Type B pancreatic cell (in vitro differentiated cells): ENCODE measurements around the gene NEO1. TPM values are rescaled to one million over a fixed set of nuclear protein-coding genes. Genes with fewer than 3 reads are reported as not detected.

ENCODE experiments used
- DNase-seq: peaks from one replicate; pipeline ENCODE4 v3.0.0; 2021; ENCODE audit warnings: mixed read lengths; ENCODE audit not compliant: unreplicated experiment; ENCODE audit errors: extremely low spot score
- H3K27ac Mint-ChIP-seq: 2 replicates; pipeline ENCODE4 v1.8.0; 2021; ENCODE audit warnings: mild to moderate bottlenecking, mixed read lengths
- H3K27me3 Mint-ChIP-seq: 2 replicates; pipeline ENCODE4 v1.8.0; 2021; ENCODE audit warnings: mixed read lengths
- H3K36me3 Mint-ChIP-seq: 2 replicates; pipeline ENCODE4 v1.8.0; 2021; ENCODE audit warnings: mixed read lengths
- H3K4me1 Mint-ChIP-seq: one replicate; pipeline ENCODE4 v1.8.0; 2021; ENCODE audit warnings: mixed read lengths; ENCODE audit not compliant: unreplicated experiment
- H3K4me3 Mint-ChIP-seq: 2 replicates; pipeline ENCODE4 v1.8.0; 2021; ENCODE audit warnings: mild to moderate bottlenecking, mixed read lengths
- H3K9me3 Mint-ChIP-seq: 2 replicates; pipeline ENCODE4 v1.8.0; 2021; ENCODE audit warnings: mixed read lengths
- total RNA-seq: library from RNA; stranded (reverse); gene quantifications from 2 replicates; pipeline ENCODE4 v1.2.1, GENCODE V29; 2021; ENCODE audit warnings: low replicate concordance
- TF ChIP-seq, protein P1 (sequence below): fragments of 200-600 bp; sonication (generic); conservative IDR thresholded peaks from 2 replicates; pipeline ENCODE4 v1.5.0; 2021; ENCODE audit warnings: antibody characterized with exemption, mild to moderate bottlenecking

Gene NEO1
- total RNA-seq, 1 donor from 2014 or later: 94.7 TPM

- H3K4me1 Mint-ChIP-seq: no peaks in the 10 kb centered on the region
- no peak for DNase-seq
- H3K9me3 Mint-ChIP-seq: no peaks in the 10 kb centered on the region
- no peak overlapping the region for H3K4me3 Mint-ChIP-seq
- no peak overlapping the region for H3K27ac Mint-ChIP-seq
- TF ChIP-seq, protein P1, sequence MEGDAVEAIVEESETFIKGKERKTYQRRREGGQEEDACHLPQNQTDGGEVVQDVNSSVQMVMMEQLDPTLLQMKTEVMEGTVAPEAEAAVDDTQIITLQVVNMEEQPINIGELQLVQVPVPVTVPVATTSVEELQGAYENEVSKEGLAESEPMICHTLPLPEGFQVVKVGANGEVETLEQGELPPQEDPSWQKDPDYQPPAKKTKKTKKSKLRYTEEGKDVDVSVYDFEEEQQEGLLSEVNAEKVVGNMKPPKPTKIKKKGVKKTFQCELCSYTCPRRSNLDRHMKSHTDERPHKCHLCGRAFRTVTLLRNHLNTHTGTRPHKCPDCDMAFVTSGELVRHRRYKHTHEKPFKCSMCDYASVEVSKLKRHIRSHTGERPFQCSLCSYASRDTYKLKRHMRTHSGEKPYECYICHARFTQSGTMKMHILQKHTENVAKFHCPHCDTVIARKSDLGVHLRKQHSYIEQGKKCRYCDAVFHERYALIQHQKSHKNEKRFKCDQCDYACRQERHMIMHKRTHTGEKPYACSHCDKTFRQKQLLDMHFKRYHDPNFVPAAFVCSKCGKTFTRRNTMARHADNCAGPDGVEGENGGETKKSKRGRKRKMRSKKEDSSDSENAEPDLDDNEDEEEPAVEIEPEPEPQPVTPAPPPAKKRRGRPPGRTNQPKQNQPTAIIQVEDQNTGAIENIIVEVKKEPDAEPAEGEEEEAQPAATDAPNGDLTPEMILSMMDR: no peak
- no peaks in the 10 kb centered on the region for H3K27me3 Mint-ChIP-seq
- no peaks in the 10 kb centered on the region for H3K36me3 Mint-ChIP-seq
These were observed 277.4 kb downstream of the NEO1 start for GRCh38 chr15:73329501-73330200.

GRCh38 chr15:73330206-73331051 lies 278.2 kb downstream of the NEO1 start:
- no peak overlapping the region for H3K4me3 Mint-ChIP-seq
- no peaks in the 10 kb centered on the region for H3K9me3 Mint-ChIP-seq
- TF ChIP-seq, protein P1: no peak
- no peak for DNase-seq
- no peaks in the 10 kb centered on the region for H3K27me3 Mint-ChIP-seq
- H3K27ac Mint-ChIP-seq: no peak overlapping the region
- H3K36me3 Mint-ChIP-seq: no peaks in the 10 kb centered on the region
- no peaks in the 10 kb centered on the region for H3K4me1 Mint-ChIP-seq

- no peak for DNase-seq
- Mint-ChIP-seq H3K9me3 (no peaks in the 10 kb centered on the region), H3K27me3 (peaks cover 2% of the 10 kb centered on the region), H3K4me3 (no peak overlapping the region), H3K4me1 (no peaks in the 10 kb centered on the region), H3K36me3 (no peaks in the 10 kb centered on the region), H3K27ac (no peak overlapping the region)
- TF ChIP-seq, protein P1: no peak
These were observed 279.2 kb downstream of the NEO1 start for GRCh38 chr15:73331501-73331900.

DNA sequence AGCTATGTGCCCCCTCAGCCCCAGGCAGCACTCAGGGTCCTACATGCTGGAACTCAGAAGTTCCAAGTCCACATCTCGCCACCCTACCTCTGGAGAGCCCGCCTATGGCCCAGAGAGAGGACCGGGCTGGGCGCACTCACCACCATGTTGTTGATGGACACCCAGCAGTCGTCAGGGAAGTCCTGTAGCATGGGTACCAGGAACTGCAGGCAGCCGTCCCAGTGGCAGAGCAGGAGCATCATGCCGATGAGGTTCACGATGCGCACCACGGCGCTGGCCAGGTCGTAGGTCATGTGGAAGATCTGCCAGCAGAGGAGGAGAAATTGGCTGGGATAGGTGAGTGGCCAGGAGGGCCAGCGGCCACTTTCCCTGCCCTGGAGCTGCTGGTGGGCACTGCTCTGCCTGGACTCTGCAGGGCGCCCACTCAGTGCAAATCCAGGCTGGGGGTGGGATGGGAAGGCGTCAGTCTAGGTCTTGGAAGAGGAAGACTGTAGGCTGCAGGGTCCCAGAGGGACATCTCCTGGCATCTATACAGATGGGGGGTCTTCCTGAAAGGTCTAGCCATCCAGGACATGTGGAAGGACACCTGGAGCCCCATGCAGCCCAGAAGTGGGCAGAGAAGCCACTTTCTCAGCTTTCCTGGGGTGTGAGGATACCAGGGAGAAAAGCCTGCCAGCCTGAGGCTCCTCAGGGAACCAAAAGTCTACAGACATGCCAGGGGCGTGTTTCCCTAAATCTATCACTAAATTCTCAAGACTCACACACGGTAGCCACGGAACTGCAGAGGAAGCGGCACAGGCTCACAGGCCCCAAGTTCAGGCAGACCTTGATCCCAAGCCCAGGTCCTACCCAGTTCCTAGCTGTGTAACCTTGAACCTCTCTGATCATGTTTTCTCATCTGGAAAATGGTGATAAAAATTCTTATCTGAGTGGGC lies 280.0 kb downstream of the NEO1 start:
- Mint-ChIP-seq H3K4me3 (no peak overlapping the region), H3K9me3 (no peaks in the 10 kb centered on the region), H3K27ac (no peak overlapping the region), H3K4me1 (no peaks in the 10 kb centered on the region), H3K36me3 (no peaks in the 10 kb centered on the region), H3K27me3 (peaks cover 4% of the 10 kb centered on the region)
- DNase-seq: no peak
- TF ChIP-seq, protein P1: no peak

- DNase-seq: no peak
- TF ChIP-seq, protein P1: no peak
- peaks cover 4% of the 10 kb centered on the region for H3K27me3 Mint-ChIP-seq
- no peaks in the 10 kb centered on the region for H3K4me1 Mint-ChIP-seq
- no peaks in the 10 kb centered on the region for H3K36me3 Mint-ChIP-seq
- H3K4me3 Mint-ChIP-seq: no peak overlapping the region
- H3K9me3 Mint-ChIP-seq: no peaks in the 10 kb centered on the region
- H3K27ac Mint-ChIP-seq: no peak overlapping the region
These were observed 280.7 kb downstream of the NEO1 start for GRCh38 chr15:73333001-73333400.
